Neural progenitor cell (in vitro differentiated cells): ENCODE results near the gene ACKR2.

Experiments
- CTCF ChIP-seq: fragments of 200-600 bp; sonication (generic); IDR thresholded peaks from 2 replicates; pipeline ENCODE4 v1.5.1; 2017; ENCODE audit warnings: antibody characterized with exemption, mild to moderate bottlenecking
- EZH2 ChIP-seq: fragments of 200-600 bp; sonication (generic); IDR thresholded peaks from 2 replicates; pipeline ENCODE4 v1.6.1; 2017; ENCODE audit warnings: antibody characterized with exemption, mild to moderate bottlenecking, moderate library complexity

GRCh38 chr3:42800251-42800650 is 9.0 kb upstream of the ACKR2 start:
- TF ChIP-seq CTCF (no peak), EZH2 (no peak)
